ENCODE measurements around the gene RPAP3.

GRCh38 chr12:47748899-47749298, 43.1 kb upstream of the RPAP3 start:
- TF ChIP-seq CTCF (conservative IDR thresholded peaks at IDR 0.05; ENCODE audit: low read depth, low read length): no peak
- TF ChIP-seq EZH2 (IDR thresholded peaks at IDR 0.05; ENCODE audit: low read length, unreplicated experiment): no peak
